T-helper 1 cell treated with Interleukin-12 subunit alpha and Interleukin-12 subunit beta and Interleukin-4 antibody, amounts not matched to agents 30 μg/mL and 1 μg/mL, for 36 hours (primary cell): Measurements from ENCODE around the gene POLE4.

Experiments used
- H3K27ac Mint-ChIP-seq: one replicate; pipeline ENCODE4 v1.8.0; 2021; ENCODE audit warnings: mild to moderate bottlenecking, mixed read lengths
- H3K27me3 Mint-ChIP-seq: one replicate; pipeline ENCODE4 v1.8.0; 2021; ENCODE audit warnings: low read depth, mixed read lengths
- H3K36me3 Mint-ChIP-seq: one replicate; pipeline ENCODE4 v1.8.0; 2021; ENCODE audit warnings: low read depth, mixed read lengths
- H3K4me1 Mint-ChIP-seq: one replicate; pipeline ENCODE4 v1.8.0; 2021; ENCODE audit warnings: low read depth, mixed read lengths
- H3K4me3 Mint-ChIP-seq: one replicate; pipeline ENCODE4 v1.8.0; 2021; ENCODE audit warnings: mild to moderate bottlenecking, moderate library complexity, mixed read lengths
- H3K9me3 Mint-ChIP-seq: one replicate; pipeline ENCODE4 v1.8.0; 2021; ENCODE audit warnings: mixed read lengths

POLE4 gene

GRCh38 chr2:75003276-75003675, 44.8 kb downstream of the POLE4 start:
- H3K27ac Mint-ChIP-seq = no peak overlapping the region
- no peaks in the 10 kb centered on the region for H3K4me1 Mint-ChIP-seq
- no peaks in the 10 kb centered on the region for H3K27me3 Mint-ChIP-seq
- no peaks in the 10 kb centered on the region for H3K36me3 Mint-ChIP-seq
- H3K4me3 Mint-ChIP-seq = no peak overlapping the region
- no peaks in the 10 kb centered on the region for H3K9me3 Mint-ChIP-seq

- Mint-ChIP-seq H3K9me3 (no peaks in the 10 kb centered on the region), H3K4me3 (no peak overlapping the region), H3K27me3 (no peaks in the 10 kb centered on the region)
Measured at GRCh38 chr2:75003773-75004172, 45.3 kb downstream of the POLE4 start.

GRCh38 chr2:75006041-75006440, 47.6 kb downstream of the POLE4 start:
- Mint-ChIP-seq H3K27ac (no peak overlapping the region), H3K4me1 (no peaks in the 10 kb centered on the region), H3K27me3 (no peaks in the 10 kb centered on the region), H3K4me3 (no peak overlapping the region), H3K9me3 (no peaks in the 10 kb centered on the region), H3K36me3 (no peaks in the 10 kb centered on the region)

More at GRCh38 chr2:75003773-75004172, 45.3 kb downstream of the POLE4 start:
- no peak overlapping the region for H3K27ac Mint-ChIP-seq
- H3K4me1 Mint-ChIP-seq = no peaks in the 10 kb centered on the region
- H3K36me3 Mint-ChIP-seq = no peaks in the 10 kb centered on the region

- Mint-ChIP-seq H3K9me3 (no peaks in the 10 kb centered on the region), H3K27ac (no peak overlapping the region), H3K36me3 (no peaks in the 10 kb centered on the region), H3K27me3 (no peaks in the 10 kb centered on the region), H3K4me1 (no peaks in the 10 kb centered on the region), H3K4me3 (no peak overlapping the region)
Measured at GRCh38 chr2:75007061-75007460, 48.6 kb downstream of the POLE4 start.

GRCh38 chr2:75007819-75008218, 49.4 kb downstream of the POLE4 start:
- Mint-ChIP-seq H3K27ac (no peak overlapping the region), H3K4me1 (no peaks in the 10 kb centered on the region), H3K9me3 (no peaks in the 10 kb centered on the region), H3K27me3 (no peaks in the 10 kb centered on the region), H3K4me3 (no peak overlapping the region), H3K36me3 (no peaks in the 10 kb centered on the region)

GRCh38 chr2:75010571-75010970, 52.1 kb downstream of the POLE4 start:
- Mint-ChIP-seq H3K36me3 (no peaks in the 10 kb centered on the region), H3K4me3 (no peak overlapping the region), H3K27ac (no peak overlapping the region), H3K4me1 (no peaks in the 10 kb centered on the region), H3K27me3 (no peaks in the 10 kb centered on the region), H3K9me3 (no peaks in the 10 kb centered on the region)

- Mint-ChIP-seq H3K4me1 (no peaks in the 10 kb centered on the region), H3K27ac (no peak overlapping the region), H3K4me3 (no peak overlapping the region), H3K27me3 (no peaks in the 10 kb centered on the region), H3K9me3 (no peaks in the 10 kb centered on the region), H3K36me3 (no peaks in the 10 kb centered on the region)
Measured at GRCh38 chr2:75012080-75012479, 53.6 kb downstream of the POLE4 start.

GRCh38 chr2:75018162-75018561, 59.7 kb downstream of the POLE4 start:
- H3K27ac Mint-ChIP-seq = no peak overlapping the region
- H3K4me3 Mint-ChIP-seq = no peak overlapping the region
- no peaks in the 10 kb centered on the region for H3K36me3 Mint-ChIP-seq
- no peaks in the 10 kb centered on the region for H3K4me1 Mint-ChIP-seq
- no peaks in the 10 kb centered on the region for H3K27me3 Mint-ChIP-seq
- H3K9me3 Mint-ChIP-seq = no peaks in the 10 kb centered on the region
